Kidney (tissue), 14 donors: ENCODE results near the gene COMMD10. TPM values are rescaled to one million over a fixed set of nuclear protein-coding genes. Genes with fewer than 3 reads are reported as not detected.

Source experiments
- DNase-seq, 5 donors: peaks; one replicate each; pipeline ENCODE4 v3.0.0-alpha.2; 2013 to 2020
- FAIRE-seq: peaks from 2 replicates; lab custom pipeline; 2012; peaks lifted over from hg19 to GRCh38; lab: Jason Lieb, UNC
- H3K27ac ChIP-seq, 2 donors: one replicate each; pipeline ENCODE4 v1.7.0; 2013; ENCODE audit warnings: low read depth in 2 of 2, low read length in 2 of 2, inconsistent platforms in 1 of 2
- H3K27me3 ChIP-seq: one replicate; pipeline ENCODE4 v1.7.1; 2013; ENCODE audit warnings: low read length, inconsistent platforms; ENCODE audit not compliant: control insufficient read depth, insufficient read depth
- H3K36me3 ChIP-seq, 3 donors: one replicate each; pipeline versions ENCODE4 v1.7.0 to v1.7.1; 2013; ENCODE audit warnings: low read length in 3 of 3, control low read depth in 1 of 3, inconsistent platforms in 1 of 3; ENCODE audit not compliant: insufficient read depth in 3 of 3, control insufficient read depth in 2 of 3
- H3K4me1 ChIP-seq, 3 donors: one replicate each; pipeline versions ENCODE4 v1.7.0 to v1.7.1; 2013; ENCODE audit warnings: low read length in 3 of 3, inconsistent platforms in 1 of 3, low read depth in 1 of 3; ENCODE audit not compliant: control insufficient read depth in 2 of 3, insufficient read depth in 2 of 3
- H3K4me3 ChIP-seq, 3 donors: one replicate each; pipeline versions ENCODE4 v1.7.0 to v1.8.1; 2013; ENCODE audit warnings: low read length in 3 of 3, control low read depth in 1 of 3, inconsistent platforms in 1 of 3
- H3K9ac ChIP-seq, 3 donors: one replicate each; pipeline versions ENCODE4 v1.7.0 to v1.7.1; 2013; ENCODE audit warnings: low read length in 3 of 3, control low read depth in 1 of 3, inconsistent platforms in 1 of 3
- H3K9me3 ChIP-seq, 3 donors: one replicate each; pipeline versions ENCODE4 v1.7.0 to v1.7.1; 2013; ENCODE audit warnings: low read length in 3 of 3, control low read depth in 1 of 3, inconsistent platforms in 1 of 3; ENCODE audit not compliant: control insufficient read depth in 2 of 3, insufficient read depth in 1 of 3
- intact Hi-C: fragments of 100-400 bp; cut with DNase I; formaldehyde crosslinking; loops from one replicate; pipeline ENCODE4 v1.11.1; 2022
- polyA plus RNA-seq: library from polyadenylated mRNA; stranded (reverse); fragments of 350-450 nt; fragmentation: Illumina TruSeq; extraction: RNeasy Lipid Tissue Mini Kit (QIAGEN cat#74804); gene quantifications from one replicate; pipeline ENCODE4 v1.2.3, GENCODE V29; 2014; ENCODE audit warnings: low read depth, low replicate concordance; ENCODE audit not compliant: insufficient read depth
- total RNA-seq: library from RNA; stranded (reverse); fragmentation: NEBNext Ultra II Directional; extraction: Animal tissue kit (Norgen Biotek cat#: 25700); gene quantifications from one replicate; pipeline ENCODE4 v1.2.1, GENCODE V29; 2021
- TF ChIP-seq, protein P1 (sequence below): IDR thresholded peaks from 3 replicates; pipeline ENCODE4 v1.5.1; 2012; ENCODE audit warnings: mild to moderate bottlenecking, moderate library complexity, borderline replicate concordance; ENCODE audit not compliant: insufficient read depth; ENCODE audit errors: extremely low read depth
- donor health status: control.
- donor health status: control.
- donor health status: control.
- donor health status: control.
- donor health status: control.
- donor health status: DM: yes; HTN: yes; CAD: no.
- donor health status: Normal renal cell carcinoma (clear cell type).

Gene COMMD10
- total and polyA plus RNA-seq, 2 donors from 2014 or later: 37.6 to 41.1 TPM

DNA sequence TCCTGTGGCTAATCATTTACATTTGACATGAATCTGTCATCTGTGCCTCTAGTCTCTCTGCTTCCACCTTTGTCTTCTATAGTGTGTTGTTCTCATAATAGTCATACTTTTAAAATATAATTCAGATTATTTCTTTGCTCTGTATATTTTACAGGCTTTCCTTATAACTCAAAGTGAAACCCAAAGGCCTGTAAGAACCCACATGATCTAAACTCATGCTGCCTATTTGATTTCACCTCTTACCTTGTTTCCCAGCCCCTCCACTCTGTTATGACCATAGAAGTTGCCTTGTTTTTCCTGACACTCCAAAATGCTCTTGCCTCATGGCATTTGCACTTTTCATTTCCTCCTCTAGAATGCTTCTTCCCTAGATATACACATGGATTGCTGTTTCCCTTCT, 74.2 kb downstream of the COMMD10 start:
- Histone ChIP-seq H3K9ac (no peak overlapping the region), H3K36me3 (no peaks in the 10 kb centered on the region), H3K27ac (no peak overlapping the region), H3K27me3 (no peaks in the 10 kb centered on the region), H3K4me1 (no peaks in the 10 kb centered on the region), H3K4me3 (no peak overlapping the region), H3K9me3 (no peaks in the 10 kb centered on the region)
- no peak for DNase-seq
- intact Hi-C loops: no loop called here
- no peak for FAIRE-seq
- TF ChIP-seq, protein P1, sequence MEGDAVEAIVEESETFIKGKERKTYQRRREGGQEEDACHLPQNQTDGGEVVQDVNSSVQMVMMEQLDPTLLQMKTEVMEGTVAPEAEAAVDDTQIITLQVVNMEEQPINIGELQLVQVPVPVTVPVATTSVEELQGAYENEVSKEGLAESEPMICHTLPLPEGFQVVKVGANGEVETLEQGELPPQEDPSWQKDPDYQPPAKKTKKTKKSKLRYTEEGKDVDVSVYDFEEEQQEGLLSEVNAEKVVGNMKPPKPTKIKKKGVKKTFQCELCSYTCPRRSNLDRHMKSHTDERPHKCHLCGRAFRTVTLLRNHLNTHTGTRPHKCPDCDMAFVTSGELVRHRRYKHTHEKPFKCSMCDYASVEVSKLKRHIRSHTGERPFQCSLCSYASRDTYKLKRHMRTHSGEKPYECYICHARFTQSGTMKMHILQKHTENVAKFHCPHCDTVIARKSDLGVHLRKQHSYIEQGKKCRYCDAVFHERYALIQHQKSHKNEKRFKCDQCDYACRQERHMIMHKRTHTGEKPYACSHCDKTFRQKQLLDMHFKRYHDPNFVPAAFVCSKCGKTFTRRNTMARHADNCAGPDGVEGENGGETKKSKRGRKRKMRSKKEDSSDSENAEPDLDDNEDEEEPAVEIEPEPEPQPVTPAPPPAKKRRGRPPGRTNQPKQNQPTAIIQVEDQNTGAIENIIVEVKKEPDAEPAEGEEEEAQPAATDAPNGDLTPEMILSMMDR: no peak

DNA sequence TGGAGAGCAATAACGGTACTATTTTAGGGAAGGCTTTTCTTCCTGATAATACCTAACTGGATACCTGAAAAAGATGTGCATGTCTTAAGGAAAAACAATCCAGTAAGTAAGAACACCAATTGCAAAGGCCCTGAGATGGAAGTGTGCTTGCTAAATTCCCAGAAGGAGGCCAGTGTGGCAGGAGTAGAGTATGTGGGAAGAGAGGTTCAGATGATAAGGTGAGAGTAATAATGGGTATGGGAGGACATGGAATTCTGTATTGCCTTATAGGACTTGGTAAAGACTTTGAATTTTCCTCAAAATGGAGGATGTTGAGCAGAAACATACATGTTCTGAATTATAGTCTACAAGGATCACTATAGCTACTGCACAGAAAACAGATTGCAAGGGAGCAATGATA, 89.3 kb downstream of the COMMD10 start:
- TF ChIP-seq, protein P1: no peak
- peaks cover 0 to 2% (median 0%) of the 10 kb centered on the region in 3 donors for H3K9me3 ChIP-seq
- H3K9ac ChIP-seq: no peak overlapping the region
- no peak for FAIRE-seq
- H3K27me3 ChIP-seq: no peaks in the 10 kb centered on the region
- DNase-seq: no peak
- H3K36me3 ChIP-seq: peaks cover 0 to 3% (median 0%) of the 10 kb centered on the region in 3 donors
- H3K4me1 ChIP-seq: no peaks in the 10 kb centered on the region
- intact Hi-C loops: no loop called here
- H3K4me3 ChIP-seq: no peak overlapping the region
- H3K27ac ChIP-seq: no peak overlapping the region

DNA sequence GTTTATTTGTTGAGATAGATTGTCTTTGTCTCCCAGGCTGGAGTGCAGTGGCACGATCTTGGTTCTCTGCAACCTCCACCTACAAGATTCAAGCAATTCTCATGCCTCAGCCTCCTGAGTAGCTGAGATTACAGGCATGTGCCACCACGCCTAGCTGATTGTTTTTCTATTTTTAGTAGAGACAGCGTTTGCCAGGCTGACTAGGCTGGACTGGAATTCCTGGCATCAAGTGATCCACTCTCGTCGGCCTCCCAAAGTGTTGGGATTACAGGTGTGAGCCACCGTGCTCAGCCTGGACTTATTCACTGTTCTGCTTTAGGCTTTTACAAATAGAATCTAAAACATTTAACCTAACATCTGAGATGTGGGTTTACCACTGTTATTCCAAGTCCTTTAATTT, 91.3 kb downstream of the COMMD10 start:
- Histone ChIP-seq H3K27me3 (no peaks in the 10 kb centered on the region), H3K9me3 (peaks cover 0 to 2% (median 0%) of the 10 kb centered on the region in 3 donors), H3K9ac (no peak overlapping the region), H3K27ac (no peak overlapping the region), H3K4me3 (no peak overlapping the region), H3K36me3 (peaks cover 0 to 3% (median 0%) of the 10 kb centered on the region in 3 donors), H3K4me1 (no peaks in the 10 kb centered on the region)
- FAIRE-seq: no peak
- TF ChIP-seq, protein P1: no peak
- intact Hi-C loops: no loop called here
- no peak for DNase-seq

DNA sequence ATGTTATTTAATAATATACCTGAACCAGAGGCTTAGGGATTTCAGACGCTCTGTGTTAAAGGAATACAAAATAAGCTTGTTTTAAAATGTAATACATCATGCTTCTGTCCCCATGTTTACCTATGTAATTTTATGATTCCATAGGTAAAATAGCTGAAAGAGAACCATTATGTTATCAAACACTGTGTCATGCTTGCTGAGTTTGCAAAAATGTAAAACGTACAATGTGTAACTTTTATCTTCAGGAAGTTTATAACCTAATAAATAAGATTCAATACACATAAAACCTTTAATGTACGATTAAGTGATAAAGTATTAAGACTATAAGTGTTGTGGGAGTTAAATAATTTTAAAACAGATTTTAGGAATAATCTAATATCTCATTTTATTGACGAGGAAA, 94.1 kb downstream of the COMMD10 start:
- DNase-seq (no peak), FAIRE-seq (no peak)
- H3K9me3 ChIP-seq: peaks cover 0 to 2% (median 0%) of the 10 kb centered on the region in 3 donors
- peaks cover 0 to 2% (median 0%) of the 10 kb centered on the region in 3 donors for H3K36me3 ChIP-seq
- H3K27me3 ChIP-seq: no peaks in the 10 kb centered on the region
- H3K27ac ChIP-seq: no peak overlapping the region
- no peaks in the 10 kb centered on the region for H3K4me1 ChIP-seq
- no peak overlapping the region for H3K9ac ChIP-seq
- intact Hi-C loops: no loop called here
- TF ChIP-seq, protein P1: no peak
- no peak overlapping the region for H3K4me3 ChIP-seq
